Colonic mucosa (tissue), 4 donors: ENCODE data around the gene C3orf20. TPM values are rescaled to one million over a fixed set of nuclear protein-coding genes. Genes with fewer than 3 reads are reported as not detected.
"Not testable (repeated sequence)": the region's sequence is repeated elsewhere in the genome, so short reads cannot be mapped to it uniquely, and the experiment has no call there.

Experiments used
- DNase-seq: peaks from one replicate; pipeline ENCODE4 v3.0.0-alpha.2; 2020
- H3K27ac ChIP-seq: fragments of 200-600 bp; one replicate; pipeline ENCODE4 v1.8.0; 2021
- H3K27me3 ChIP-seq: fragments of 200-600 bp; one replicate; pipeline ENCODE4 v1.8.0; 2021
- H3K36me3 ChIP-seq: fragments of 200-600 bp; one replicate; pipeline ENCODE4 v1.8.0; 2021
- H3K4me1 ChIP-seq: fragments of 200-600 bp; one replicate; pipeline ENCODE4 v1.8.0; 2021; ENCODE audit warnings: mild to moderate bottlenecking
- H3K4me3 ChIP-seq: fragments of 200-600 bp; one replicate; pipeline ENCODE4 v1.8.0; 2021
- H3K9ac ChIP-seq, 2 donors: one replicate each; pipeline ENCODE4 v1.7.0; 2013; ENCODE audit warnings: control low read depth in 2 of 2, low read depth in 2 of 2, low read length in 2 of 2
- H3K9me3 ChIP-seq: fragments of 200-600 bp; one replicate; pipeline ENCODE4 v1.8.0; 2021
- CTCF ChIP-seq: fragments of 200-600 bp; IDR thresholded peaks from one replicate; pipeline ENCODE4 v1.8.0; 2022; ENCODE audit warnings: antibody characterized with exemption, mild to moderate bottlenecking
- intact Hi-C: fragments of 100-400 bp; cut with DNase I; formaldehyde crosslinking; loops from one replicate; pipeline ENCODE4 v1.14.1; 2022
- total RNA-seq, 2 donors: library from RNA; stranded (reverse); fragmentation: NEBNext Ultra II Directional in 1 of 2; extraction: Animal tissue kit (Norgen Biotek cat#: 25700) in 1 of 2; gene quantifications; one replicate each; pipeline ENCODE4 v1.2.1, GENCODE V29; 2021
- donor health status: healthy.
- donor health status: DM: no; HTN: no; CAD: no.
- donor health status: DM: no; HTN: no; CAD: no.

Gene C3orf20
- total RNA-seq, 2 donors from 2014 or later: 0.08 TPM; not detected in 1

DNA sequence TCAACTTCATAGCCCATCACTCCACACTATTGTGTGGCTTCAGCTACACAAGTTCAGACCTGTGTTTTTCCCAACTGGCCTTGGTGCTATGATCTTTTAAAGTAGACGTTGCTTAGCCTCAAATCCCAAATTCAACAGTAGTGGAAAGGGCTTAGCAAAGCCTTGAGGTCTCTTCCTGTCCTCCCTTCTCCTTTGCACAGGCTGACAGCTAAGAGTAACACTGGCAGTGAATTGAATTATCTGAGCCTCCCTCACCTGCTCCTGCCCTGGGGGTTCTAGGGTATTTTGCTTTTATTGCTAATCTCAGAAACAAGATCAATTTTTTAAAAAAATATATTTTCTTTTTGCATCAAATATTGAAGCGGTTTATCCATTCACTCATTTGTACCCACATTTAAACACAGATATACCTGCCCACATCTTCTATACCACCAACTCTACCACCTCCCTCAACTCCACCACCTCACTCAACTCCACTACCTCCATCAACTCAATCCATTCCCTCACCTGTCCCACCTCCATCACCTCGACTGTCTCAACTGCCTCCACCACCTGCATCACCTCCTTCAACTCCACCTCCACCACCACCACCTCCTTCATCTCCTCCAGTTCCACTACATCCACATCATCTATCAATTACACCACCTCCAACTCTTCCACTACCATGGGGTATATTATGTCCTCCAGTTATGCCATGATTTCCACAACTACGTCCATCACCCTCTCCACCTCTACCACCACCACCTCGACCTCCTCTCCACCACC lies 133.7 kb downstream of the C3orf20 start:
- H3K4me3 ChIP-seq: no peak overlapping the region
- H3K9me3 ChIP-seq: no peaks in the 10 kb centered on the region
- no peaks in the 10 kb centered on the region for H3K36me3 ChIP-seq
- intact Hi-C loops: no loop called here
- H3K27me3 ChIP-seq: peaks cover 13% of the 10 kb centered on the region
- DNase-seq: no peak
- no peak overlapping the region for H3K9ac ChIP-seq
- no peak overlapping the region for H3K27ac ChIP-seq
- no peaks in the 10 kb centered on the region for H3K4me1 ChIP-seq
- no peak for TF ChIP-seq CTCF

DNA sequence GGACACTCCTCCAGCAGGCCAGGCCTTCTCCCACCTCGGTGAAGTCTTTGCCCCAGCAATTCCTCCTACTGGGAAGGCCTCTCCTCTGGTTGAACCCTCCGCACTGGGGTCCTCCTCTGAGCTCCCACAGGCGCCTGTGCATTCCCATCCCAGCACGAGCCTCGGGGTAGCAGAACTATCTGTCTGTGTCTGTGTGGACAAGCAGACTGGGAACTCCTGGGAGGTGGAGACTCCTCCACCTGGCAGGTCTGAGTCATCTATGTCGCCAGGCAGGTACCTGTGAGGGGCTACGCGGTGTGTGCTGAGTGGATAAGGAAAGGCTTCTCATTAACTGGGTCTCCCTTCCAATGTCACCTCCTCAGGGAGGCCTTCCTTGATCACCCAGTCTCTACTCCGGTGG lies 134.7 kb downstream of the C3orf20 start:
- H3K27me3 ChIP-seq: peaks cover 13% of the 10 kb centered on the region
- intact Hi-C loops, H3K9ac ChIP-seq: not testable (repeated sequence)

GRCh38 chr3:14810070-14810791 lies 135.3 kb downstream of the C3orf20 start:
- no peaks in the 10 kb centered on the region for H3K4me1 ChIP-seq

More for the DNA sequence above, 134.7 kb downstream of the C3orf20 start:
- not testable (repeated sequence) for DNase-seq, H3K36me3 ChIP-seq, H3K4me3 ChIP-seq, H3K4me1 ChIP-seq, H3K27ac ChIP-seq, H3K9me3 ChIP-seq

GRCh38 chr3:14810801-14811661 lies 136.1 kb downstream of the C3orf20 start:
- peak overlapping the region; percentile 32 for H3K4me3 ChIP-seq
- no peaks in the 10 kb centered on the region for H3K9me3 ChIP-seq
- no peak for DNase-seq
- no peaks in the 10 kb centered on the region for H3K36me3 ChIP-seq
- intact Hi-C loops: no loop called here
- TF ChIP-seq CTCF: no peak
- H3K4me1 ChIP-seq: no peaks in the 10 kb centered on the region
- peaks cover 13% of the 10 kb centered on the region for H3K27me3 ChIP-seq
- peak overlapping the region in 1 of 2 donors; percentile 55 for H3K9ac ChIP-seq
- H3K27ac ChIP-seq: peak overlapping the region; percentile 57

More at GRCh38 chr3:14810070-14810791, 135.3 kb downstream of the C3orf20 start:
- TF ChIP-seq CTCF: no peak
- Histone ChIP-seq H3K9me3 (no peaks in the 10 kb centered on the region), H3K36me3 (no peaks in the 10 kb centered on the region), H3K27me3 (peaks cover 13% of the 10 kb centered on the region), H3K4me3 (peak overlapping the region; percentile 32), H3K27ac (peak overlapping the region; percentile 57), H3K9ac (peak overlapping the region in 1 of 2 donors; percentile 55)
- no peak for DNase-seq
- intact Hi-C loops: no loop called here

GRCh38 chr3:14811684-14812083 lies 136.7 kb downstream of the C3orf20 start:
- H3K4me1 ChIP-seq: no peaks in the 10 kb centered on the region
- DNase-seq: no peak
- peaks cover 13% of the 10 kb centered on the region for H3K27me3 ChIP-seq
- H3K27ac ChIP-seq: peak overlapping the region; percentile 57
- H3K9me3 ChIP-seq: no peaks in the 10 kb centered on the region
- H3K4me3 ChIP-seq: peak overlapping the region; percentile 32
- H3K36me3 ChIP-seq: no peaks in the 10 kb centered on the region
- intact Hi-C loops: no loop called here
- TF ChIP-seq CTCF: no peak
- peak overlapping the region in 1 of 2 donors; percentile 55 for H3K9ac ChIP-seq
